Left cardiac atrium (tissue), 4 donors: Measurements from ENCODE around the gene KIAA1958. TPM values are rescaled to one million over a fixed set of nuclear protein-coding genes. Genes with fewer than 3 reads are reported as not detected.

ENCODE experiments used
- ATAC-seq, 2 donors: fragments of 200-7000 bp; cut with Tn5 transposase; one replicate each; pipeline ENCODE4 v1.9.1; 2020; ENCODE audit warnings: mild to moderate bottlenecking in 2 of 2, moderate library complexity in 2 of 2
- DNase-seq: peaks from one replicate; pipeline ENCODE4 v3.0.0-alpha.2; 2020
- intact Hi-C, 2 donors: fragments of 100-400 bp; cut with DNase I; formaldehyde crosslinking; loops; one replicate each; pipeline versions ENCODE4 v1.14.1 to v1.15.1; 2022 to 2023
- long read RNA-seq: library from polyadenylated mRNA; unstranded; transcript quantifications from one replicate; pipeline ENCODE4 v2.0.0, GENCODE V29; 2021
- total RNA-seq, 2 donors: library from RNA; stranded (reverse); fragmentation: NEBNext Ultra II Directional; extraction: Animal tissue kit (Norgen Biotek cat#: 25700); gene quantifications; one replicate each; pipeline ENCODE4 v1.2.1, GENCODE V29; 2021
- donor health status: DM: no; HTN: yes; CAD: no.
- donor health status: DM: no; HTN: yes; CAD: no; lungs with severe emphysema.
- donor health status: DM: yes; HTN: yes; CAD: no.
- donor health status: Dilated cardiomyopathy.

KIAA1958 gene
- 1 to 10 TPM; 3.3 to 3.6 TPM for total RNA-seq
- long read RNA-seq, partial matches to known transcripts, result 0 of 3 reads
- long read RNA-seq, other reads (novel, unspliced or antisense), result 2 of 3 reads

DNA sequence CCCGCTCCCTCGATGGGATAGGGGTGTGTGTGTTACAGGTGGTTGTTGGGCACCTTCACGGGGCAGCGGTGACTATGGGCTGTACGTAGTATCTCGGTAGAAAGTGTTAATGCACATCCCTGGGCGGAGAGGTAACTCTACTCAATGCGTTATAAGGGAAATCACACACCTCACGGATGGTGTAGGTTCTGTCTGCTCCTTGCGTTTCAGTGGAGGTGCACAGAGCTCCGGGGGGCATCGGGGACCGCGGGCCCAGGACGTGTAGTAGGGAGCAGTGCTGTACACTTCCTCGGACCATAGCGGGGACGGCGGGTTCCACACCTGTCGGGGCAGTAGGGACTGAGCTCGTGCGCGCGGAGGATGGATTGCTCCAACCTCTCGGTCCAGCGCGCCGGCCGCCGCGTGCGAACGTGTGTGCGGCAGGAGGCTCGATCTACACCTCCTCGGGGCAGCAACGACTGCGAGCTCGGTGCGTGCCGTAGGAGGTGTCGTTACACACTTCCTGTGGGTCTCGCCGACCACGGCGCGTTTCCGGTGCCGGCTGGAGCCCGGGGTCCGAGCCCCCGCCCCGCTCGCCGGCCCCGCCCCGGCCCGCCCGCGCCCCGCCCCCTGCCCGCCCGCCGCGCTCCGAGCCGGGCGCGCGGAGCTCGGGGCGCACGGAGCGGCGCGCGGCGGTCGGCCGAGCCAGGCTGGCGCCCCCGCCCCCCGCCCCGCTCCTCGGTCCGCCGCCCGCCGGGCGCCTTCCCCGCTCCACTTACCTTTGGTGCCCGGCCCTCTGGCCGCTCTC is at the start of gene KIAA1958:
Gene KIAA1958, plus strand, starts transcription at position 607 of the 787 bp plus-strand sequence. CDS start 87,254 bp downstream, outside the sequence.
- intact Hi-C loops, result loop anchor here in 1 of 2 donors (10.0 kb wide), 2 partner anchors 228 to 328 kb away; partner anchors contain the start of gene INIP
- DNase-seq, result peak; percentile 90
- peak; percentile 91 to 97 for ATAC-seq

- ATAC-seq, result no peak
- intact Hi-C loops, result no loop called here
- DNase-seq, result no peak
Observed at GRCh38 chr9:112437406-112437805, 49.2 kb upstream of the KIAA1958 start.

DNA sequence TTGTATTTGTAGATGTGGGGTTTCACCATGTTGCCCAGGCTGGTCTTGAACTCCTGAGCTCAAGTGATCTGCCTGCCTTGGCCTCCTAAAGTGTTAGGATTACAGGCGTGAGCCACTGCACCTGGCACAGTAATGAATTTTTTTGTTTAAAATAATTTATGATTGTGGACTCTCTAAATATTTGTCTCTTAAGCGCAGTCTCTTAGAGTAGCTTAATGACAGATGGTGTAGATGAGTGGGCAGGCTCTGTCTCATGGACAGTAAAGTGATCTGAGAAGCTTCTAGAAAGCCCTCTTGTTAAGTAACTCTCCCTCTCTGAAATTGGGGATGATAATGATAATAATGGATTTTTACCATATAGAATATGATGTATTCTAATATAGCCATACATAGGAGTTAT is 47.5 kb upstream of the KIAA1958 start:
- no peak for DNase-seq
- no peak for ATAC-seq
- intact Hi-C loops, result no loop called here

- intact Hi-C loops, result no loop called here
Observed at GRCh38 chr9:112439825-112440224, 46.8 kb upstream of the KIAA1958 start.

DNA sequence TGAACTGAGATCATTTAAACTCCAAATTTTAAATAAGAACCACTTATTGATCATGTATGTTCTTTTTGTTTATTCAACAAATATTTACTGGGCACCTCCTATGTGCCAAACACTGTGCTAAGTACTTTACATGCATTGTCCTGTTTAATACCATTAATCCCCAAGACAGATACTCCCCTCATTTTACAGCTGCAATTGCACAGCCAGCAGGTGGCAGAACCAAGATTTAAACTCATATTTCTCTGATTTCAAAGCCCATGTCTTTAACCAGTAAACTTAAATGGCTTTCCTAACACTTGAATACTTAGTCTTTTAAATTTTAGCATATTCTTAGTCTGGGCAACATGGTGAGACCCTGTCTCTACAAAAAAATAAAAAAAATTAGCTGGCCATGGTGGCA is 43.4 kb upstream of the KIAA1958 start:
- no peak for ATAC-seq
- DNase-seq, result no peak
- intact Hi-C loops, result no loop called here

More at GRCh38 chr9:112439825-112440224, 46.8 kb upstream of the KIAA1958 start:
- DNase-seq, result no peak
- ATAC-seq, result no peak

DNA sequence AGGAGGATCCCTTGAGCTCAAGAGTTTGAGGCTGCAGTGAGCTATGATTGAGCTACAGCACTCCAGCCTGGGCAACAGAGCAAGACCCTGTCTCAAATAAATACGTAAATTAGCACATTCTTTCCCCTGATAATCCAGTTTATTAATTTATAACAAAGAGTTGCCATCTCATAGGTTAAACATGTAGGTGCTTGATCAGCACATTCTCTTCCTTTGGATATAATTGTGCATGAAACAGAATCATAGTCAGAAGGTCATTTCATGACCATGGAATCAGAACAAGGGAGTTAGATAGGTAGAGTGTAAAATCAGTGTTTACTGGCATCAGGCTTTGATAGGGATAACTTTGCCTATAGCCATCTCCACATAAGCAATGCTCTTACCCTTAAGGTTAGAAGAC is 43.0 kb upstream of the KIAA1958 start:
- ATAC-seq (no peak), DNase-seq (no peak)
- intact Hi-C loops, result no loop called here

DNA sequence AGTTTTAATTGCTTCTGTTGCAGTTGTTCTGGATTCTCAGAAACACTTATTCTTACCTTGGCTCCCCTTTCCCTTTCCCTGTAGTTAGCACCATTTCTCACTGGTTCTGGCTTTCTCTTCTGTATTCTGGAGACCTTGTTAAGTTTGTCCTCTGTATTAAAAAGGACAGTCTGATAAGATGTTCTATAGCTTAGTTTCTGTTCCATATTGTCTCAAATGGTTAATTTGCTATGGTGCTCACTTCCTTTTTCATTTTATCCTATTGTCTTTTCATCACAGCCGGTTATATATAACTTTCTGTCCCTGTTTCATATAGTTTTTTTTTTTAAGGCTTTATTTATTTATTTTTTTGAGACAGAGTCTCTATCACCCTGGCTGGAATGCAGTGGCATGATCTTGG is 41.4 kb upstream of the KIAA1958 start:
- ATAC-seq, result no peak
- DNase-seq, result no peak
- intact Hi-C loops, result no loop called here

DNA sequence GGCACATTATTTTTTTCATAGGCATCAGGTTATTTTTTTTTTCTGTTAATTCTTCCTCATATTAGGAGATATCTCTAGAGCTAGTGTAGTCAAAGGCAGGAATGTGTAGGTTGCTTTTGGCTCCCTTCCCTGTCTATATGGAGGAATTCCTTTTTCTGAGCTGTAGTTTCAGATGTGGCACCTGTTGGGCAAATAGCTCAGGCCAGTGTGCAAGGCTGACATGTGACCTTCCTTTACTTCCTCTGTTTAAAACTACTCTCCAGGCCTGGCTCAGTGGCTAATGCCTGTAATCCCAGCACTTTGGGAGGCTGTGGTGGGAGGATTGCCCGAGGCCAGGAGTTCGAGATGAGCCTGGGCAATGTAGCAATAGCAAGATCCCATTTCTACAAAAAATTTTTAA is 40.5 kb upstream of the KIAA1958 start:
- intact Hi-C loops, result no loop called here
- ATAC-seq (no peak), DNase-seq (no peak)

DNA sequence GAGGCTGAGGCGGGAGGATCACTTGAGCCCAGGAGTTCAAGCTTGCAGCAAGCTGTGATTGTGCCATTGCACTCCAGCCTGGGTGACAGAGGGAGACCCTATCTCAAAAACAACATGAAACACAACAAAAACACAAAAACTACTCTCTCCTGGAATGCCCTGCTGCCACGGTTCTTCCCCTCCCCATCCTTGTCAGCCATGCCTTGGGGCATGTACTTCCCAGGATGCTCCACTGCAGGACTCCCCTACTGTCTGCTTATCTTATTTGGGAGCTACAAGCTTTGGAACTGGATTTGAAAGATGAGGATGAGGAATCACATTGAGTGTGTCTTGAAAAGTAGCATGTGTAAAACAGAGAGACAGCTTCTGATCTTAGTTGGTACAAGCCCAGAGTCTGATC is 40.1 kb upstream of the KIAA1958 start:
- intact Hi-C loops, result no loop called here
- DNase-seq (no peak), ATAC-seq (no peak)

DNA sequence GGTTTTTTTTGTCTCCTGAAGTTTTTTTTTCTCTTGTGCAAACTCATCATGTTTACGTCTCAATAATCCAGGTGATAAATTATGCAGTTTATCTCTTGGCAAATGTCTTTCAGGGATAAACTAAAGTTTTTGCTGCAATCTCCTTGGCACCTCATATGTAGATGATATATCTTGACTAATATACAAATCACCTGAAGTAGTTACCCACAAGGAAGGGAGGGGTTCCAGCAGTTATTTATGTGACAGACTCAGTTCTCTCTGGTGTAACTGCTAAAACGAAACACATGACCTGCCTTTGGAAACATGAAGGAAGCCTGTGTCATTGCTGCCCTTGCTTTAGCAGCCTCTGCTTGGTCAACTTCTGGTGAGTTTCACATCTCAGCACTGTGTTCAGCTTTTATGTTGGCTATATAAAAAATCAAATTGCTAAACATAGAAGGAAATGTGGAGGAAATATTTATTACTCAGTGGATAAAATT is 39.3 kb upstream of the KIAA1958 start:
- ATAC-seq (peak; percentile 27 to 30), DNase-seq (no peak)
- intact Hi-C loops, result no loop called here

GRCh38 chr9:112462855-112463254 is 23.8 kb upstream of the KIAA1958 start:
- ATAC-seq (no peak), DNase-seq (no peak)
- intact Hi-C loops, result no loop called here

DNA sequence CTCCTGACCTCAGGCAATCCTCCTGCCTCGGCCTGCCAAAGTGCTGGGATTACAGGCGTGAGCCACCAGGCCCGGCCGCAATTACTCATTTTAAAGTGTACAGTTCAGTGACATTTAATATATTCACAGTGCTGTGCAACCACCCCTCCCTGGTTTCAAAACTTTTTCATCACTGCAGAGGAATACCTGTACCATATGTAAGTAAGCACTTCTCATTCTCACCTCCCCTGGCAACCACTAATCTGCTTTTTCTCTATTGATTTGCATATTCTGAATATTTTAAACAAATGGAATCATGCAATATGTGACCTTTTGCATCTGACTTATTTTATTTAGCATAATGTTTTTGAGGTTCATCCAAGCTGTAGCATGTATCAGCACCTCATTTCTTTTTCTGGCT is 21.3 kb upstream of the KIAA1958 start:
- ATAC-seq, result no peak
- intact Hi-C loops, result no loop called here
- no peak for DNase-seq

- DNase-seq, result no peak
- intact Hi-C loops, result no loop called here
- no peak for ATAC-seq
Observed at GRCh38 chr9:112472996-112473395, 13.6 kb upstream of the KIAA1958 start.

- intact Hi-C loops, result no loop called here
- ATAC-seq, result no peak
- no peak for DNase-seq
Observed at GRCh38 chr9:112473986-112474385, 12.6 kb upstream of the KIAA1958 start.

DNA sequence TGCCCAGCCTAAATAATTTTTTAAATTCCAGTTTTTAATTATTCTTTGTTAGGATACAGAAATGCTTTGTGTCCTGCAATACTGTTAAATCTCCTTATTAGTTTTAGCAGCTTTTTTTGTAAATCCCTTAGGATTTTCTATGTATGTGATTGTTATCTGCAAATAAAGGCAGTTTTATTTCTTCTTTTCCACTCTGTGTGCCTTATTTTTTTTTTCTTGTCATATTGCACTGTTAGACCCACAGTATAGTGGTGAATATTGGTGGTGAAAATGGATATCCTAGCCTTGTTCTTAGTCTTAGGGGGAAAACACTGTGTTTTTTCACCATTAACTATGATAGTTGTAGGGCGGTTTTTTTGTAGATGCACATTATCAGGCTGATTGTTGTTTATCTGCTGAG is 11.3 kb upstream of the KIAA1958 start:
- intact Hi-C loops, result no loop called here
- ATAC-seq, result no peak
- no peak for DNase-seq

DNA sequence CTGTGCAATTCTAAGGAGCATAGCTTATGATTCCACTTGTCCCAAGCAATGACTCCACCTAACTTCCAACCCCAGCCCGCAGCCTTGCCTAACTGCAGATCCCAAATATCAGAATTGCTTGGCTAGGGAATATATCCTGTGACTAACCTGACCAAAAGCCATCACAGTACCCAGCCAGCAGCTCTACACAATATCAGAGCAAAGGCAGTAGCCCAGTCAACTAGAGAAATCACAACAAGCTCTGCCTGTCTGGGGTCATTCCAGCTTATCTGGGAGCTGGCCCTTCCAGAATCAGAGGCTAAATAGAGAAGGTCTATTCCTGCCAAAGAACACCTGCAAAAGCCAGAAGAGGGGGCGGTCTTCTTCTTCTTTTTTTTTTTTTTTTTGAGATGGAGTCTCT is 9.3 kb upstream of the KIAA1958 start:
- DNase-seq (no peak), ATAC-seq (no peak)
- intact Hi-C loops, result no loop called here

DNA sequence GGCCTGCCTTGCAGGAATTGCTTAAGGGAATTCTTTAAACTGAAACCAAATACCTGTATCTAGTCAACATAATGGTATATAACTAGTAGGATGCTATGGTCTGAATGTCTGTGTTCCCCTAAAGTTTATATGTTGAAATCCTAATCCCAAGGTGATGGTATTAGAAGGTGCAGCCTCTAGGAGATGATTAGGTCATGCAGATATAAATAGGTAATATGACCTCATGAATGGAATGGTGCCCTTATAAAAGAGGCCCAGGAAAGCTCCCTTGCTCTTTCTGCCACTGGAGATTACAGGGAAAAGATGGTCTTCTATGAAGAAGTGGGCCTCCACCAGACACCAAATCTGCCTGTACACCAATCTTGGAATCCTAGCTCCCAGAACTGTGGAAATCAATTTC is 7.4 kb upstream of the KIAA1958 start:
- no peak for ATAC-seq

DNA sequence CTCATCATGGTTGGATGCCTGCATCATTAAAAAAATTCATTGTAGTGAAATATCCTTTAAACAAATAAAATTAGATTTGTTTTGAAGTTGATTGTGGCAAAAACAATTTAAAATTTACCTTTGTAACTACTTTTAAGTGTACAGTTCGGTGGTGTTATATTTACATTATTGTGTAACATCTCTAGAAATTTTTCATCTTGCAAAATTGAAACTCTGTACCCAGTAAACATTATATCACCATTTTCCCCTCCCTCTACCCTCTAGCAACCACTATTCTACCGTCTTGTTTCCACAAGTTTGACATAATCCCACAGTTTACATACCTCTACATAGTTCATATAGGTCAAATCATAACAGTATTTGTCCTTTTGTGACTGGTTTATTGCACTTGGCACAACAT is 2.0 kb upstream of the KIAA1958 start:
- DNase-seq, result no peak
- intact Hi-C loops, result loop anchor here in 1 of 2 donors (10.0 kb wide), 2 partner anchors 230 to 330 kb away; partner anchors contain the start of gene INIP
- no peak for ATAC-seq

More for the DNA sequence above, 7.4 kb upstream of the KIAA1958 start:
- no peak for DNase-seq
- intact Hi-C loops, result no loop called here

- no peak for DNase-seq
- intact Hi-C loops, result loop anchor here in 1 of 2 donors (10.0 kb wide), 2 partner anchors 229 to 329 kb away; partner anchors contain the start of gene INIP
- no peak for ATAC-seq
Observed at GRCh38 chr9:112485574-112485973, 1.1 kb upstream of the KIAA1958 start.

GRCh38 chr9:112487008-112487798 is 576 bp downstream of the KIAA1958 start:
- ATAC-seq (peak; percentile 51 to 62), DNase-seq (peak; percentile 65)
- intact Hi-C loops, result loop anchor here in 1 of 2 donors (10.0 kb wide), 2 partner anchors 228 to 328 kb away; partner anchors contain the start of gene INIP
